ENCODE measurements around the gene GUCA2B. TPM values are rescaled to one million over a fixed set of nuclear protein-coding genes. Genes with fewer than 3 reads are reported as not detected.

GUCA2B gene
- total RNA-seq, 1 donor from 2014 or later, result not detected

GRCh38 chr1:42167611-42168390 lies 14.6 kb downstream of the GUCA2B start:
- DNase-seq (ENCODE audit: low spot score in 2 of 2, unreplicated experiment in 2 of 2), result no peak
- no peaks in the 10 kb centered on the region for H3K27me3 Mint-ChIP-seq (ENCODE audit: low read depth)
- no peak for TF ChIP-seq CTCF (IDR thresholded peaks at IDR 0.05; ENCODE audit: unreplicated experiment)
- no peaks in the 10 kb centered on the region for H3K9me3 Mint-ChIP-seq
- H3K4me3 Mint-ChIP-seq, result no peak overlapping the region
- no peaks in the 10 kb centered on the region for H3K36me3 Mint-ChIP-seq
- H3K27ac Mint-ChIP-seq, result peak overlapping the region; percentile 60
- peaks cover 37% of the 10 kb centered on the region for H3K4me1 Mint-ChIP-seq

- no peak for TF ChIP-seq CTCF (IDR thresholded peaks at IDR 0.05; ENCODE audit: unreplicated experiment)
- Mint-ChIP-seq H3K27me3 (ENCODE audit: low read depth) (no peaks in the 10 kb centered on the region), H3K4me3 (no peak overlapping the region), H3K4me1 (peaks cover 38% of the 10 kb centered on the region), H3K36me3 (no peaks in the 10 kb centered on the region), H3K9me3 (no peaks in the 10 kb centered on the region), H3K27ac (no peak overlapping the region)
- DNase-seq (ENCODE audit: low spot score in 2 of 2, unreplicated experiment in 2 of 2), result no peak
Observed at GRCh38 chr1:42168391-42168670, 15.1 kb downstream of the GUCA2B start.

GRCh38 chr1:42168763-42169162 lies 15.6 kb downstream of the GUCA2B start:
- no peaks in the 10 kb centered on the region for H3K27me3 Mint-ChIP-seq (ENCODE audit: low read depth)
- no peaks in the 10 kb centered on the region for H3K9me3 Mint-ChIP-seq
- H3K4me3 Mint-ChIP-seq, result no peak overlapping the region
- H3K4me1 Mint-ChIP-seq, result peaks cover 42% of the 10 kb centered on the region
- H3K27ac Mint-ChIP-seq, result no peak overlapping the region
- no peaks in the 10 kb centered on the region for H3K36me3 Mint-ChIP-seq
- no peak for DNase-seq (ENCODE audit: low spot score in 2 of 2, unreplicated experiment in 2 of 2)
- TF ChIP-seq CTCF (IDR thresholded peaks at IDR 0.05; ENCODE audit: unreplicated experiment), result no peak

- no peaks in the 10 kb centered on the region for H3K27me3 Mint-ChIP-seq (ENCODE audit: low read depth)
- peak overlapping the region; percentile 62 for H3K27ac Mint-ChIP-seq
- TF ChIP-seq CTCF (IDR thresholded peaks at IDR 0.05; ENCODE audit: unreplicated experiment), result no peak
- H3K4me1 Mint-ChIP-seq, result peaks cover 41% of the 10 kb centered on the region
- no peak overlapping the region for H3K4me3 Mint-ChIP-seq
- DNase-seq (ENCODE audit: low spot score in 2 of 2, unreplicated experiment in 2 of 2), result no peak
- H3K36me3 Mint-ChIP-seq, result no peaks in the 10 kb centered on the region
- H3K9me3 Mint-ChIP-seq, result no peaks in the 10 kb centered on the region
Observed at GRCh38 chr1:42170779-42171621, 17.8 kb downstream of the GUCA2B start.

GRCh38 chr1:42171679-42172266 lies 18.6 kb downstream of the GUCA2B start:
- H3K4me3 Mint-ChIP-seq, result no peak overlapping the region
- DNase-seq (ENCODE audit: low spot score in 2 of 2, unreplicated experiment in 2 of 2), result no peak
- no peak for TF ChIP-seq CTCF (IDR thresholded peaks at IDR 0.05; ENCODE audit: unreplicated experiment)
- H3K4me1 Mint-ChIP-seq, result peaks cover 36% of the 10 kb centered on the region
- H3K36me3 Mint-ChIP-seq, result peaks cover 1% of the 10 kb centered on the region
- H3K27ac Mint-ChIP-seq, result peak overlapping the region; percentile 62
- H3K27me3 Mint-ChIP-seq (ENCODE audit: low read depth), result no peaks in the 10 kb centered on the region
- no peaks in the 10 kb centered on the region for H3K9me3 Mint-ChIP-seq
